CD14-positive monocyte (primary cell): ENCODE measurements around the gene TOR1AIP1. TPM values are rescaled to one million over a fixed set of nuclear protein-coding genes. Genes with fewer than 3 reads are reported as not detected.

Experiments
- DNase-seq, 3 donors: peaks; one replicate each; pipeline ENCODE4 v3.0.0-alpha.2; 2011 to 2022
- H2AFZ ChIP-seq: 2 replicates; pipeline ENCODE4 v1.6.0; 2012; ENCODE audit warnings: mild to moderate bottlenecking, low read depth, low read length, inconsistent platforms; ENCODE audit not compliant: insufficient read depth, poor library complexity, severe bottlenecking
- H3K27ac ChIP-seq, 2 donors: 1 replicate in 1 of 2; 2 replicates in 1 of 2; pipeline ENCODE4 v1.5.1; 2012 to 2013; ENCODE audit warnings: low read length in 2 of 2, control low read depth in 1 of 2, inconsistent platforms in 1 of 2, low read depth in 1 of 2, mild to moderate bottlenecking in 1 of 2
- H3K27me3 ChIP-seq, 2 donors: one replicate each; pipeline versions ENCODE4 v1.6.0 to v1.6.1; 2011 to 2013; ENCODE audit warnings: low read length in 2 of 2; ENCODE audit not compliant: control insufficient read depth in 2 of 2, insufficient read depth in 2 of 2
- H3K36me3 ChIP-seq, 2 donors: replicated peaks in 1 of 2; 1 replicate in 1 of 2; 2 replicates in 1 of 2; pipeline versions ENCODE4 v1.5.1 to v1.6.1; 2012 to 2013; ENCODE audit warnings: low read length in 2 of 2, control low read depth in 1 of 2, inconsistent platforms in 1 of 2, mild to moderate bottlenecking in 1 of 2; ENCODE audit not compliant: insufficient read depth in 2 of 2, control insufficient read depth in 1 of 2
- H3K4me1 ChIP-seq, 2 donors: 1 replicate in 1 of 2; 2 replicates in 1 of 2; pipeline versions ENCODE4 v1.5.1 to v1.6.1; 2012 to 2013; ENCODE audit warnings: low read length in 2 of 2, control low read depth in 1 of 2, inconsistent platforms in 1 of 2, mild to moderate bottlenecking in 1 of 2, moderate library complexity in 1 of 2; ENCODE audit not compliant: insufficient read depth in 2 of 2, control insufficient read depth in 1 of 2
- H3K4me2 ChIP-seq: replicated peaks from 2 replicates; pipeline ENCODE3; 2012; ENCODE audit warnings: low read length, moderate library complexity, mild to moderate bottlenecking; ENCODE audit not compliant: poor library complexity, severe bottlenecking; ENCODE audit errors: extremely low read depth
- H3K4me3 ChIP-seq, 3 experiments: fragments of 200-600 bp in 1 of 3; sonication (generic) in 1 of 3; replicated peaks in 1 of 3; 1 replicate in 2 of 3; 2 replicates in 1 of 3; pipeline ENCODE4 v1.5.1; 2011 to 2013; ENCODE audit warnings: low read length in 3 of 3, mild to moderate bottlenecking in 3 of 3, control low read depth in 2 of 3, low read depth in 2 of 3, inconsistent platforms in 1 of 3, moderate library complexity in 1 of 3
- H3K79me2 ChIP-seq: 2 replicates; pipeline ENCODE4 v1.6.0; 2012; ENCODE audit warnings: mild to moderate bottlenecking, control low read depth, inconsistent platforms, low read length, moderate library complexity; ENCODE audit not compliant: insufficient read depth
- H3K9ac ChIP-seq: 2 replicates; pipeline ENCODE4 v1.6.0; 2017; ENCODE audit warnings: low read length, mild to moderate bottlenecking; ENCODE audit not compliant: insufficient read depth, poor library complexity, severe bottlenecking
- H3K9me3 ChIP-seq, 2 donors: replicated peaks in 1 of 2; 1 replicate in 1 of 2; 2 replicates in 1 of 2; pipeline versions ENCODE4 v1.5.1 to v1.6.1; 2012 to 2013; ENCODE audit warnings: low read length in 2 of 2, control low read depth in 1 of 2; ENCODE audit not compliant: control insufficient read depth in 1 of 2, insufficient read depth in 1 of 2
- H4K20me1 ChIP-seq: 2 replicates; pipeline ENCODE4 v1.6.0; 2012; ENCODE audit warnings: mild to moderate bottlenecking, low read length, control low read depth, moderate library complexity; ENCODE audit not compliant: insufficient read depth
- H3K27ac Mint-ChIP-seq, 7 donors: one replicate each; pipeline ENCODE4 v1.8.0; 2020; ENCODE audit warnings: mild to moderate bottlenecking in 7 of 7, mixed read lengths in 7 of 7, moderate library complexity in 6 of 7, inconsistent platforms in 2 of 7
- H3K27me3 Mint-ChIP-seq, 3 donors: one replicate each; pipeline ENCODE4 v1.8.0; 2021 to 2022; ENCODE audit warnings: low read depth in 3 of 3, mild to moderate bottlenecking in 3 of 3, mixed read lengths in 3 of 3, moderate library complexity in 3 of 3, inconsistent platforms in 1 of 3
- H3K36me3 Mint-ChIP-seq, 2 donors: one replicate each; pipeline ENCODE4 v1.8.0; 2020; ENCODE audit warnings: mixed read lengths in 2 of 2, inconsistent platforms in 1 of 2, mild to moderate bottlenecking in 1 of 2
- H3K4me1 Mint-ChIP-seq: one replicate; pipeline ENCODE4 v1.8.0; 2020; ENCODE audit warnings: mild to moderate bottlenecking, mixed read lengths
- H3K4me3 Mint-ChIP-seq, 2 donors: one replicate each; pipeline ENCODE4 v1.8.0; 2020; ENCODE audit warnings: mild to moderate bottlenecking in 2 of 2, mixed read lengths in 2 of 2, moderate library complexity in 1 of 2
- H3K9me3 Mint-ChIP-seq, 7 donors: one replicate each; pipeline ENCODE4 v1.8.0; 2020 to 2022; ENCODE audit warnings: mixed read lengths in 7 of 7, mild to moderate bottlenecking in 6 of 7, moderate library complexity in 6 of 7, inconsistent platforms in 2 of 7
- WGBS: methylation state at CpG from one replicate; pipeline ENCODE4 v1.1.5; 2013; ENCODE audit warnings: missing lambda C conversion rate; ENCODE audit not compliant: insufficient coverage; 5-methylcytosine and 5-hydroxymethylcytosine counted together
- intact Hi-C, 2 donors: fragments of 100-400 bp; cut with micrococcal nuclease; formaldehyde crosslinking; loops; one replicate each; pipeline versions ENCODE4 v1.15.0 to v1.15.1; 2023
- polyA plus RNA-seq, 3 donors: library from polyadenylated mRNA; depleted of rRNA in 1 of 3; unstranded in 2 of 3; stranded (reverse) in 1 of 3; fragments of 300-500 nt in 2 of 3; fragments of >200 nt in 1 of 3; fragmentation: Illumina TruSeq in 2 of 3; gene quantifications; 1 replicate in 2 of 3; 2 replicates in 1 of 3; pipeline ENCODE4 v1.2.3, GENCODE V29; 2012 to 2021
- TF ChIP-seq, protein P1 (sequence below): fragments of 200-600 bp; IDR thresholded peaks from one replicate; pipeline ENCODE4 v1.8.0; 2022; ENCODE audit warnings: antibody characterized with exemption, mild to moderate bottlenecking

TOR1AIP1 gene
- polyA plus RNA-seq, 3 donors: 18.8 to 114 (median 77.5) TPM

GRCh38 chr1:179935909-179936496 is 53.9 kb downstream of the TOR1AIP1 start:
- TF ChIP-seq, protein P1, sequence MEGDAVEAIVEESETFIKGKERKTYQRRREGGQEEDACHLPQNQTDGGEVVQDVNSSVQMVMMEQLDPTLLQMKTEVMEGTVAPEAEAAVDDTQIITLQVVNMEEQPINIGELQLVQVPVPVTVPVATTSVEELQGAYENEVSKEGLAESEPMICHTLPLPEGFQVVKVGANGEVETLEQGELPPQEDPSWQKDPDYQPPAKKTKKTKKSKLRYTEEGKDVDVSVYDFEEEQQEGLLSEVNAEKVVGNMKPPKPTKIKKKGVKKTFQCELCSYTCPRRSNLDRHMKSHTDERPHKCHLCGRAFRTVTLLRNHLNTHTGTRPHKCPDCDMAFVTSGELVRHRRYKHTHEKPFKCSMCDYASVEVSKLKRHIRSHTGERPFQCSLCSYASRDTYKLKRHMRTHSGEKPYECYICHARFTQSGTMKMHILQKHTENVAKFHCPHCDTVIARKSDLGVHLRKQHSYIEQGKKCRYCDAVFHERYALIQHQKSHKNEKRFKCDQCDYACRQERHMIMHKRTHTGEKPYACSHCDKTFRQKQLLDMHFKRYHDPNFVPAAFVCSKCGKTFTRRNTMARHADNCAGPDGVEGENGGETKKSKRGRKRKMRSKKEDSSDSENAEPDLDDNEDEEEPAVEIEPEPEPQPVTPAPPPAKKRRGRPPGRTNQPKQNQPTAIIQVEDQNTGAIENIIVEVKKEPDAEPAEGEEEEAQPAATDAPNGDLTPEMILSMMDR: no peak

DNA sequence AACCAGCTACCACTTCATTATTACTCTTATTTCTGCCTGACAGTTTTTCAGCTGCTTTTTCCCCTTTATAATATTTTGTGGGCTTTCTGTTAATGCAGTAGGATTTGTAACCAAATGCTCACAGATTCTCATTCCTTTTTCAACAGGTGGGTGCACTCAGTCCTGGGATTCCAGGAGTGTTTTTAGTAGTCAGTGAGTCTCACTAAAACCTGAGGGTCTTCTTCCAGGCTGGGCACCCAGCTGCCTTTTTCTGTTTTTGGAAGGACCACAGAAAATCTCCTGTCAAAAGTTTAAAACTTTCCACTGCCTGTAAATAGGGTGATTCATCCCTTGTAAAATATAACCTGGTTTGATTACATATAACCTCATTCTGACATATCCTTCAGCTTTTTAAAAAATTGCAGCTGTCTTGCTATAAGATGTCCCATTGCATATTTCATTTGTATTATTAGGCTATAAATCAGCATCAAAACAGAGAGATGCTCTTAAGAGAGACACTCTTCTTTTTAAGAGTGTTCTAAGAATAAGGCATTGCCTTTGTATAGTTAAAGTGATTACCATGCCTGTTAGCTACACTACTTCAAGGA is 55.7 kb downstream of the TOR1AIP1 start:
- peak overlapping the region in 1 of 2 donors; percentile 9 for H3K4me3 Mint-ChIP-seq
- peaks cover 2 to 3% (median 2%) of the 10 kb centered on the region in 3 donors for H3K27me3 Mint-ChIP-seq
- no peaks in the 10 kb centered on the region for H3K4me1 ChIP-seq
- H3K9ac ChIP-seq: no peak overlapping the region
- H3K4me3 ChIP-seq: no peak overlapping the region
- H3K9me3 Mint-ChIP-seq: peaks cover 0 to 3% (median 0%) of the 10 kb centered on the region in 7 donors
- no peaks in the 10 kb centered on the region for H3K36me3 Mint-ChIP-seq
- H2AFZ ChIP-seq: no peak overlapping the region
- intact Hi-C loops: no loop called here
- no peaks in the 10 kb centered on the region for H3K79me2 ChIP-seq
- TF ChIP-seq, protein P1: no peak
- no peaks in the 10 kb centered on the region for H3K27me3 ChIP-seq
- no peak overlapping the region for H3K27ac Mint-ChIP-seq
- no peaks in the 10 kb centered on the region for H4K20me1 ChIP-seq
- H3K36me3 ChIP-seq: no peaks in the 10 kb centered on the region
- no peak for DNase-seq
- H3K27ac ChIP-seq: no peak overlapping the region
- H3K9me3 ChIP-seq: no peaks in the 10 kb centered on the region
- peaks cover 7% of the 10 kb centered on the region for H3K4me1 Mint-ChIP-seq
- H3K4me2 ChIP-seq: no peak overlapping the region

More at GRCh38 chr1:179935909-179936496, 53.9 kb downstream of the TOR1AIP1 start:
- H3K27me3 ChIP-seq: no peaks in the 10 kb centered on the region
- H3K9ac ChIP-seq: no peak overlapping the region
- Mint-ChIP-seq H3K4me3 (no peak overlapping the region), H3K4me1 (peaks cover 7% of the 10 kb centered on the region), H3K9me3 (peaks cover 0 to 3% (median 0%) of the 10 kb centered on the region in 7 donors), H3K27me3 (peaks cover 2 to 3% (median 2%) of the 10 kb centered on the region in 3 donors), H3K36me3 (no peaks in the 10 kb centered on the region), H3K27ac (no peak overlapping the region)
- no peaks in the 10 kb centered on the region for H3K36me3 ChIP-seq
- H3K79me2 ChIP-seq: no peaks in the 10 kb centered on the region
- no peak overlapping the region for H3K4me2 ChIP-seq
- H4K20me1 ChIP-seq: no peaks in the 10 kb centered on the region
- intact Hi-C loops: no loop called here
- H2AFZ ChIP-seq: no peak overlapping the region
- no peak overlapping the region for H3K4me3 ChIP-seq
- DNase-seq: no peak
- H3K9me3 ChIP-seq: no peaks in the 10 kb centered on the region
- H3K27ac ChIP-seq: no peak overlapping the region
- WGBS: no CpG with 5 or more reads among the region's 1 CpG
- H3K4me1 ChIP-seq: no peaks in the 10 kb centered on the region
